GM12801 (cell line): Measurements from ENCODE around the gene GNA12.

Source experiments
- CTCF ChIP-seq: IDR thresholded peaks from one replicate; pipeline ENCODE4 v1.5.1; 2011; ENCODE audit warnings: control low read depth; ENCODE audit not compliant: insufficient read length; ENCODE audit errors: extremely low read depth

Gene GNA12

GRCh38 chr7:2844153-2845033, at the start of gene GNA12:
GNA12 (minus strand) TSS chr7:2844308; CDS start chr7:2844161, 147 bp downstream.
- TF ChIP-seq CTCF: no peak

GRCh38 chr7:2893411-2893861, 49.3 kb upstream of the GNA12 start:
- no peak for TF ChIP-seq CTCF

- TF ChIP-seq CTCF: no peak
Observed at GRCh38 chr7:2892549-2892948, 48.4 kb upstream of the GNA12 start.

- no peak for TF ChIP-seq CTCF
Observed at GRCh38 chr7:2887816-2888215, 43.7 kb upstream of the GNA12 start.

GRCh38 chr7:2886900-2887299, 42.8 kb upstream of the GNA12 start:
- TF ChIP-seq CTCF: peak; percentile 6

- no peak for TF ChIP-seq CTCF
Observed at GRCh38 chr7:2886391-2886790, 42.3 kb upstream of the GNA12 start.

- no peak for TF ChIP-seq CTCF
Observed at GRCh38 chr7:2884161-2884560, 40.1 kb upstream of the GNA12 start.
